HG03521 (cell line): ENCODE data around the gene FSCN2.

Source experiments
- ATAC-seq: cut with Tn5 transposase; IDR thresholded peaks from one replicate; pipeline ENCODE4 v1.9.1; 2021; ENCODE audit warnings: mild to moderate bottlenecking, moderate library complexity; ENCODE audit not compliant: unreplicated experiment

Gene FSCN2, protein sequence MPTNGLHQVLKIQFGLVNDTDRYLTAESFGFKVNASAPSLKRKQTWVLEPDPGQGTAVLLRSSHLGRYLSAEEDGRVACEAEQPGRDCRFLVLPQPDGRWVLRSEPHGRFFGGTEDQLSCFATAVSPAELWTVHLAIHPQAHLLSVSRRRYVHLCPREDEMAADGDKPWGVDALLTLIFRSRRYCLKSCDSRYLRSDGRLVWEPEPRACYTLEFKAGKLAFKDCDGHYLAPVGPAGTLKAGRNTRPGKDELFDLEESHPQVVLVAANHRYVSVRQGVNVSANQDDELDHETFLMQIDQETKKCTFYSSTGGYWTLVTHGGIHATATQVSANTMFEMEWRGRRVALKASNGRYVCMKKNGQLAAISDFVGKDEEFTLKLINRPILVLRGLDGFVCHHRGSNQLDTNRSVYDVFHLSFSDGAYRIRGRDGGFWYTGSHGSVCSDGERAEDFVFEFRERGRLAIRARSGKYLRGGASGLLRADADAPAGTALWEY

GRCh38 chr17:81527591-81528383, at the start of gene FSCN2:
FSCN2 (plus strand) TSS chr17:81528377; CDS start chr17:81528532, 155 bp downstream.
- ATAC-seq: no peak

DNA sequence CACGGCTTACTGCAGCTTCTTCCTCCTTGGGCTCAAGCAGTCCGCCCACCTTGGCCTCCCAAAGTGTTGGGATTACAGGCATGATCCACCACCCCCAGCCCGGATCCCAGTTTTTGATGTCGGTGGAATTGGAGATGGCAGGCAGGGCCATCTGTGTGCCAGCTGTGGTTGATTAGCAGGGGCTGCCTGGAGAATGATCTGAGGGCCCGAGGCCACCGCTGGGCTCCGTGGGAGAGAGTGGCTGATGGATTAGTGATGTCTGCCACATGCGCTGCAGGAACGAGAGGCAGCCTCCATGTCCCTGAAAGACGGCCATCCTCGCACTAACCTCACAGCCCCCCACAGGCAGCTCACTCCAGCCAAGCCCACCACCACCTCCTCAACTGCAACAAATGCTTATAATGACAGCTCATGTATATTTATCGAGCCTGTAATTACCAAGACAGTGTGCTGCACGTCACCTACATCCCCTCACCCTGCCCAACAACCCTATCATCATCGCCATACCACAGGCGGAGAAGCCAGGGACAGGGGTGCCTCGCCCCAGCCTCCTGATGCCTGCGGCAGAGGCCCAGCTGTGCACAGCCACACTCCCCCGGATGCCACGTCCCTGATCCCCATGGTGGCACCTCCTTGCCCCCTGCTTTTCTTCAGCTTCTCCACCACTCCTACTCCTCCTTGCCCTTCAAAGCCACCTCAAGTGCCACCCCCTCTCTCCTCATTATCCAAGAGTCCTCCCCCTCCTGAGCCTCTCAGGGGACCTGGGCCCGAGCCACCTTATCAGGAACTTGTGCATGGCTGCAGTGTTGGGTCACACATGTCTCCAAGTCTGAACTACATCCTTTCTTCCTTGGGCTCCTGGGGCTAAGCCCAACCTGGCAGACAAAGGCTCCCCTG, 48.8 kb upstream of the FSCN2 start:
- ATAC-seq: no peak

GRCh38 chr17:81480140-81481072, 47.8 kb upstream of the FSCN2 start:
- no peak for ATAC-seq

DNA sequence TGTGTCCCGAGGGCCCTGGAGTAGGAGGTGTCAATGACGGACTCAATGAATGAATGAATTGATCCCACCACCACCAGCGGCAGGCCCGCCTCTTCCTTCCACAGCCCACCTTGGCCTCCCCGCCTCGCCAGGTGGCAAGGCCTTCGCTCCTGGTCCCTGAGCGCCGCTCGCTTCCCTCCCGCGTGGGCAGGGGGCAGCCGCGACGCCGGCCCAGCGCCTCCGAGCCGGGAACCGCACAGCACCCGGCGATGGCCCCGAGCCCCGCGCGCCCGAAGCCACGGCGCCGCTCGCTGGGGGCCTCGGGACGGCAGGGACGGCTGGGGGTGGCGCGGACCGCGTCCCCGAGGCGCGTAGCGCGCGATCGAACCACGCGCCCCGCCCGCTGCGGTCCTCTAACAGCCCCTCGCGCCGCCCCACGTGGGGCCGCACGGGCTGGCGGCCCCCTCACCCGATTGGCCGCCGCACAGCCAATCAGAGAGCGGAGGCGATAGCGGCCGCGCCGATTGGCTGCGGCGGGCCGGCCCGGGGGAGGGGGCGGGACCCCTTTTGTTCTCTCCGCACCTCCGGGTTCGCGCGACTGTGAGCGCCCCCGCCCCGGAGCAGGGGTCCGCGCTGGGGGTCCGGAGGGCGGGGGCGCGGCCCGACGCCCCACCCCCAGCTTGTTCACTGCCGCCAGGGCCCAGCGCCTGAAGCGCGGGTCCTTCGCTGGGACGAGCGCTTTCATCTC, 46.9 kb upstream of the FSCN2 start:
- ATAC-seq: no peak

GRCh38 chr17:81481815-81482505, 46.2 kb upstream of the FSCN2 start:
- no peak for ATAC-seq

DNA sequence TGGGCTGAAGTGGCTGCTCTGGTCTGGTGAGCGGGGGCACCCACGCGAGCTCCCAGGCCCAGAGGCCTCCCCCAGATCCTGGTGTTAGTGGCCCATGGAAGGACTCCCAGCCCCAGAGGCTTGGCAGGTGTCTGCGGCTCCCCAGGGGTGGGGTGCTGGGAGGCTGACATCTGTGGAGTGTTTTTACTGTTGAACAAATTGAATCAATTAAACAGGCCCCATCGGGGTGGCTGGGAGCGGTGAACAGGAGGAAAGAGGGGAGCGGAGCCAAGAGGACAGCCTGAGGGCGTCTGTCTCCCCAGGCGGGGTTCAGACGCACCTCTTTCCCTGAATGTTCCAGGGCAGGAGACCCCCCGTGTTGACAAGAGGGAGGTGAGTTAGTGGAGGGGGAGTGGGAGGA, 45.5 kb upstream of the FSCN2 start:
- no peak for ATAC-seq

GRCh38 chr17:81483085-81483861, 44.9 kb upstream of the FSCN2 start:
- no peak for ATAC-seq

DNA sequence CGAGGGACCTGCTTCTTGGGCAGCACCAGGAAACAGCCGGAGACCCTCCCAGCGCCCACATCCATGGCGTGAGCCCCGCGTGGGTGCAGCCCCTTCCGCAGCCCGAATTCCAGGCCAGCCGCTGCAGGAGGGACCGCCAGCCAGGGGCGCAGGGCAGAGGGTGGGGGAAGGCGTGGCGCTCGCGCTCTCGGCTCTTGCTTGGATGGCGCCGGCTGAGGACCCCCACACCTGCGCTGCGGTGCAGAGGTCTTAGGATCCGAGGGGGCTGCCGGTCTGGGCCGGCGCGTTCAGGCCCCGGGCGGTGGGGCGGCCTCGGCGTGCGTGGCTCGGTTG, 44.3 kb upstream of the FSCN2 start:
- no peak for ATAC-seq

GRCh38 chr17:81484195-81484979, 43.8 kb upstream of the FSCN2 start:
- peak; percentile 57 for ATAC-seq

DNA sequence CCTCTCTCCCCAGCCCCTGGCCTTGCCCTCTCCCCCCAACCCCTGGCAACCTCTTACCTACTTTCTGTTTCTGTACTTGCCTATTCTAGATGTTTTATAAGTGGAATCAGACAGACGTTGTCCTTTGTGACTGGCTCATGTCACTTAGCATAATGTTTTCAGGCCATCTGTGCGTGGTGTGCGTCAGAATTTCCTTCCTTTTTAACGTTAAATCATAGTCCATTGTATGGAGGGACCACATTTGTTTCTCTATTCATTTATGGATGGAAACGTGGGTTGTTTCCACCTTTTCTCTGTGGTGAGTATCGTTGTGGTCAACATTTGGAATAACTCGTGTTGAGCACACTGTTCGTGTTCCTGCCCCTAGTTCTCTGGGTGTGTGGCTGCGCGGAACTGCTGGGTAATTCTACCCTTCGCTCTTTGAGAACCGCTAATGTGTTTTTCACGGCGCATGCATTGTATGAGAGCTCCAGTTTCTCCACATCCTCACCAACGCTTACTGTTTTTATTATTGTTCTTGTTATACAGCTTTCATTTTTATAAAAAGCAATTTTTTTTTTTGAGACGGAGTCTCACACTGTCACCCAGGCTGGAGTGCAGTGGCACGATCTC, 41.9 kb upstream of the FSCN2 start:
- ATAC-seq: no peak

DNA sequence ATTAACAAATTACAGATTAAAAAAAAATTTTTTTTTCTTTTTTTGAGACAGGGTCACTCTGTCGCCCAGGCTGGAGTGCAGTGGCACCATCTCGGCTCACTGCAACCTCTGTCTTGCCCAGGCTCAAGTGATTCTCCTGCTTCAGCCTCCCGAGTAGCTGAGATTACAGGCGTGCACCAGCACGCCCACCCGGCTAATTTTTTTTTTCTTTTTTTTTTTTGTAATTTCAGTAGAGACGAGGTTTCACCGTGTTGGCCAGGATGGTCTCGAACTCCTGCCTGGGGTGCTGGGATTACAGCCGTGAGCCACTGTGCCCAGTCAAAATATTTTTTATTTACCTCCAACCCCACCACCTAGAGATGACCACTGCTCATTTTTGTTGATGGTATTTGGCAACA, 41.1 kb upstream of the FSCN2 start:
- ATAC-seq: no peak

DNA sequence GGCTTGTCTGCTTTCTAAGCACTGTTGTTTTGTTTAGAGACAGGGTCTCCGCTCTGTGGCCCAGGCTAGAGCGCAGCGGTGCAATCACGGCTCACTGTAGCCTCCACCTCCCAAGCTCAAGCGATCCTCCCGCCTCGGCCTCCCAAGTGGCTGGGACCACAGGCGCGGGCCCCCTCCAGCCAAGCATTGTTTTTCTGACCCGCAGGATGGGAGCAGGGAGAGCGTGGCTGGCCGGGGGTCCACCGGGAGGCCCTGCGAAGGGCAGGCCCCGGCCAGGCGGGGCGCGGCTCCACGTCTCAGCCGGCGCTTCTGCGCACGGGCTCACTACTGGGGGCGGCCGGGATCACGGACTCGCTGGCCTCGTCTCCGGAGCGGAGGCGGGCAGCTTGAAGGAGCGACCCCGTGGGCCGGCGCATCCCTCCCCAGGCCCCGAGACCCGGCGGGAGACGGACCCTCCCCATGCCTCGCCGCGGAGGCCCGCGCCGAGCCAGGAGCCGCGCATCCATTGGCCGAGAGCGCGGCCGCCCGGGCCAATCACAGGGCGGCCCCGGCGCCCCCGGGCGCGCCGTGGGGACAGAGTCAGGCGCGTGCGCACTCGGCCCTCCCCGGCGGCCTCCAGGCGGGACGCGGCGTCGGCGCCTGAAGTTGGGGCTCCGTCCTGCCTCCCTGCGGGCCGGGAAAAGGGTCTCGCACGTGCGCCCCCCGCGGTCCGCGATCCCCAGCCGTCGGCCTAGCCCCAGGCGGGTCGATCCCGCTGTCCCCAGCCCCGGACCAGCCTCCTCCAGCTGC, 40.5 kb upstream of the FSCN2 start:
- ATAC-seq: peak; percentile 44

GRCh38 chr17:81488276-81488860, 39.8 kb upstream of the FSCN2 start:
- no peak for ATAC-seq

DNA sequence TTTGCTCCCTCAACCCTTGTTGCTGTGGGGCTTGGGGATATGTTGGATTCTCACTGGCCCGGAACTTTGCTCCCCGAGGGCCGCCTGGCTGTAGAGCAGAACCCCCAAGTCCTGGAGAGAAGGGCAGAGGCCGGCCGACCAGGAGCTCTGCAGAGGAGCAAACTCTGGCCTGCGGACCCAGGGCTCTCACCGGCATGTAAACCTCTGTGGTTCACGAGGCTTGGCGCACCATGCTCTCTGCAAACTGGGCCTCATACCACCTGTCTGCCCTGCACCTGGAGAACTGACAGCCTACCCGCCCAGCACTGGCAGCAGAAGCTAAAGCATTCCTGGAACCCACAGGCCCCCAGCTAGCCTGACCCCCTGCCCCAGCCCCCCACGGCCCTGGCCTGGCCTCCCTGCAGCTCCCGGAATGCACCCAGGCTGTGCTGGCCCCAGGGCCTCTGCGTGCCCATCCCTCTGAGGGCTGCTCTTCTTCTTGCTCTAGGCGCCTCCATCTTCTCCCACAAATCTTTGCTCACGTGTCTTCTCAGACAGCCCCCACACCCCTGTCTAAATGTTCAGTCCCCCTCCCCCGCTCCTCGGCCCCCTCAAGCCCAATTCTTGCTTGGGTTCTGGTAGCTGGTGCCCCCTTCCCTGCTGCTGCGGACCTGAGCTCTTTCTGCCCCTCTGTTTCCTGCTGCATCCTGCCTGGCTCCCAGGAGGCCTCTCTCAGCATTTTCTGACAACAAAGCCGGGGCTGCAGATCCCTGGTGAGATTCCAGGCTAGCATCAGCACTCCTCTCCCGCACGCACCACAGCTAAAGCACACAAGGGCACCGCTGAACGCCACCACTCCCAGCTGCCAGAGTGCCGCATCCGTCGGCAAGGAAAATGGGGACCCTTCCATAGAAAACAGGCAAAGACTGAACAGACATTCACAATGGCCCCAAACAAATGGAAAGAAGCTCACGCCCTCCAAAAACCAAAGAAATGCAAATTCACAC, 38.9 kb upstream of the FSCN2 start:
- no peak for ATAC-seq
